Endodermal cell (in vitro differentiated cells): ENCODE measurements around the gene GALNT2. TPM values are rescaled to one million over a fixed set of nuclear protein-coding genes. Genes with fewer than 3 reads are reported as not detected.
A peak's percentile ranks its signal among the peaks of the same experiment; 100 is the strongest.

Source experiments
- DNase-seq: peaks from one replicate; pipeline ENCODE4 v3.0.0-alpha.2; 2017
- H3K27ac ChIP-seq: 2 replicates; pipeline ENCODE4 v1.5.1; 2013; ENCODE audit warnings: mild to moderate bottlenecking, low read depth, low read length, moderate library complexity
- H3K27me3 ChIP-seq: 2 replicates; pipeline ENCODE4 v1.6.1; 2013; ENCODE audit warnings: mild to moderate bottlenecking, low read length, moderate library complexity; ENCODE audit not compliant: insufficient read depth, control insufficient read depth, poor library complexity, severe bottlenecking
- H3K36me3 ChIP-seq: 2 replicates; pipeline ENCODE4 v1.7.0; 2013; ENCODE audit warnings: mild to moderate bottlenecking, low read length, moderate library complexity; ENCODE audit not compliant: control insufficient read depth, insufficient read depth
- H3K4me1 ChIP-seq: one replicate; pipeline ENCODE4 v1.7.0; 2013; ENCODE audit warnings: low read length; ENCODE audit not compliant: control insufficient read depth, insufficient read depth
- H3K4me3 ChIP-seq: 2 replicates; pipeline ENCODE4 v1.5.1; 2013; ENCODE audit warnings: mild to moderate bottlenecking, low read length, moderate library complexity
- H3K9ac ChIP-seq: 2 replicates; pipeline ENCODE4 v1.6.1; 2013; ENCODE audit warnings: mild to moderate bottlenecking, low read length, moderate library complexity; ENCODE audit not compliant: poor library complexity, severe bottlenecking; ENCODE audit errors: extremely low read depth
- H3K9me3 ChIP-seq: 2 replicates; pipeline ENCODE4 v1.6.1; 2013; ENCODE audit warnings: mild to moderate bottlenecking, low read length, moderate library complexity; ENCODE audit not compliant: control insufficient read depth
- H3K27ac Mint-ChIP-seq: 2 replicates; pipeline ENCODE4 v1.8.0; 2020; ENCODE audit warnings: mixed read lengths
- H3K27me3 Mint-ChIP-seq: 2 replicates; pipeline ENCODE4 v1.8.0; 2021; ENCODE audit warnings: mild to moderate bottlenecking, mixed read lengths; ENCODE audit not compliant: insufficient read depth
- H3K36me3 Mint-ChIP-seq: 2 replicates; pipeline ENCODE4 v1.8.0; 2020; ENCODE audit warnings: low read depth, mixed read lengths
- H3K4me1 Mint-ChIP-seq: 2 replicates; pipeline ENCODE4 v1.8.0; 2020; ENCODE audit warnings: mixed read lengths
- H3K4me3 Mint-ChIP-seq: 2 replicates; pipeline ENCODE4 v1.8.0; 2020; ENCODE audit warnings: mild to moderate bottlenecking, moderate library complexity, mixed read lengths
- H3K9me3 Mint-ChIP-seq: 2 replicates; pipeline ENCODE4 v1.8.0; 2020; ENCODE audit warnings: mild to moderate bottlenecking, mixed read lengths
- CTCF ChIP-seq: fragments of 200-600 bp; sonication (generic); conservative IDR thresholded peaks from 2 replicates; pipeline ENCODE4 v1.5.0; 2021; ENCODE audit warnings: antibody characterized with exemption, mild to moderate bottlenecking
- WGBS, 2 experiments: methylation state at CpG; one replicate each; pipeline versions ENCODE4 v1.1.5 to v1.1.7; 2013; ENCODE audit warnings: missing lambda C conversion rate in 2 of 2, mixed read lengths in 1 of 2; ENCODE audit not compliant: insufficient coverage in 1 of 2, insufficient read length in 1 of 2; 5-methylcytosine and 5-hydroxymethylcytosine counted together
- total RNA-seq, 2 donors: library from RNA; stranded (reverse); fragmentation: NEBNext Ultra II Directional in 1 of 2; extraction: Animal tissue kit (Norgen Biotek cat#: 25700) in 1 of 2; gene quantifications; 2 replicates in 1 of 2; 3 replicates in 1 of 2; pipeline ENCODE4 v1.2.1, GENCODE V29; 2021

Gene GALNT2
- total RNA-seq, 2 donors from 2014 or later: 41.6 to 63.5 TPM

- no peak for TF ChIP-seq CTCF
- peaks cover 33% of the 10 kb centered on the region for H3K4me1 Mint-ChIP-seq
- H3K4me3 Mint-ChIP-seq: no peak overlapping the region
Measured at GRCh38 chr1:230240446-230241086, 173.5 kb downstream of the GALNT2 start.

DNA sequence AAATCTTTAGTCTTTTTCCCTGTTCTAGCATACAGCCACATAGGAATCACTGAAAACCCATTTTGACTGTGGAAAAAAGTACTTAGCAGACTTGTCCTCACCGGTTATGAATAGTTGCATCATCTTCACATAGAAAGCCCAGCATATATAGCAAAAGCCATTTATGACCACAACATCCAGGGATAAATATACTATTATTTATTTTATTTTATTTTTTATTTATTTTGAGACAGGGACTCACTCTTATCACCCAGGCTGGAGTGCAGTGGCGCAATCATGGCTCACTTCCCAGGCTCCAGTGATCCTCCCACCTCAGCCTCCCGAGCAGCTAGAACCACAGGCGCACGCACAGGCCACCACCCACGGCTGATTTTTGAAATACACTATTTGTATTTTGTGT, 175.3 kb downstream of the GALNT2 start:
- no peak overlapping the region for H3K4me3 Mint-ChIP-seq
- peaks cover 16% of the 10 kb centered on the region for H3K4me1 Mint-ChIP-seq
- no peak overlapping the region for H3K27ac Mint-ChIP-seq
- H3K9ac ChIP-seq: no peak overlapping the region
- peaks cover 34% of the 10 kb centered on the region for H3K36me3 Mint-ChIP-seq
- no peak for DNase-seq
- H3K4me3 ChIP-seq: no peak overlapping the region
- peaks cover 8% of the 10 kb centered on the region for H3K9me3 ChIP-seq
- no peak for TF ChIP-seq CTCF
- 90 to 97% methylated on average over 2 to 6 of the region's 6 CpGs for WGBS, 2 experiments
- no peak overlapping the region for H3K27ac ChIP-seq
- H3K9me3 Mint-ChIP-seq: peaks cover 13% of the 10 kb centered on the region
- no peaks in the 10 kb centered on the region for H3K27me3 Mint-ChIP-seq
- H3K4me1 ChIP-seq: no peaks in the 10 kb centered on the region
- H3K36me3 ChIP-seq: no peaks in the 10 kb centered on the region
- no peaks in the 10 kb centered on the region for H3K27me3 ChIP-seq

More at GRCh38 chr1:230240446-230241086, 173.5 kb downstream of the GALNT2 start:
- H3K27ac Mint-ChIP-seq: no peak overlapping the region
- peaks cover 25% of the 10 kb centered on the region for H3K36me3 Mint-ChIP-seq
- H3K27ac ChIP-seq: no peak overlapping the region
- H3K9me3 Mint-ChIP-seq: peaks cover 13% of the 10 kb centered on the region
- H3K4me1 ChIP-seq: peaks cover 12% of the 10 kb centered on the region
- no peak for DNase-seq
- H3K27me3 ChIP-seq: no peaks in the 10 kb centered on the region
- H3K27me3 Mint-ChIP-seq: peaks cover 8% of the 10 kb centered on the region
- peaks cover 8% of the 10 kb centered on the region for H3K9me3 ChIP-seq
- 92 to 94% methylated on average over 5 of the region's 5 CpGs for WGBS, 2 experiments
- no peak overlapping the region for H3K4me3 ChIP-seq
- H3K9ac ChIP-seq: no peak overlapping the region
- H3K36me3 ChIP-seq: no peaks in the 10 kb centered on the region

GRCh38 chr1:230243146-230243545, 176.1 kb downstream of the GALNT2 start:
- 93 to 96% methylated on average over 5 to 17 of the region's 17 CpGs for WGBS, 2 experiments
- peaks cover 13% of the 10 kb centered on the region for H3K9me3 Mint-ChIP-seq
- no peak for TF ChIP-seq CTCF
- H3K4me3 Mint-ChIP-seq: no peak overlapping the region
- Histone ChIP-seq H3K36me3 (no peaks in the 10 kb centered on the region), H3K9ac (no peak overlapping the region), H3K9me3 (peaks cover 8% of the 10 kb centered on the region), H3K27ac (no peak overlapping the region), H3K27me3 (no peaks in the 10 kb centered on the region), H3K4me1 (no peaks in the 10 kb centered on the region), H3K4me3 (no peak overlapping the region)
- no peak overlapping the region for H3K27ac Mint-ChIP-seq
- H3K36me3 Mint-ChIP-seq: peaks cover 34% of the 10 kb centered on the region
- peaks cover 10% of the 10 kb centered on the region for H3K4me1 Mint-ChIP-seq
- no peaks in the 10 kb centered on the region for H3K27me3 Mint-ChIP-seq
- DNase-seq: peak; percentile 41
